Osteoblast (primary cell): ENCODE results near the gene CYB5R4. TPM values are rescaled to one million over a fixed set of nuclear protein-coding genes. Genes with fewer than 3 reads are reported as not detected.

Experiments used
- DNase-seq: peaks from one replicate; pipeline ENCODE4 v3.0.0; 2011; ENCODE audit warnings: low spot score, mixed read lengths; ENCODE audit not compliant: insufficient read length; ENCODE audit errors: missing footprints
- H2AFZ ChIP-seq: 2 replicates; pipeline ENCODE4 v1.6.0; 2011; ENCODE audit warnings: mild to moderate bottlenecking, low read length
- H3K27ac ChIP-seq: 2 replicates; pipeline ENCODE4 v1.5.1; 2011; ENCODE audit warnings: mild to moderate bottlenecking, low read depth, low read length, moderate library complexity
- H3K27me3 ChIP-seq: 2 replicates; pipeline ENCODE4 v1.6.0; 2012; ENCODE audit warnings: mild to moderate bottlenecking, control low read depth, inconsistent platforms, low read length, moderate library complexity; ENCODE audit not compliant: insufficient read depth
- H3K36me3 ChIP-seq: 2 replicates; pipeline ENCODE4 v1.5.1; 2011; ENCODE audit warnings: mild to moderate bottlenecking, low read length, control low read depth, moderate library complexity; ENCODE audit not compliant: insufficient read depth
- H3K4me1 ChIP-seq: 2 replicates; pipeline ENCODE4 v1.5.1; 2011; ENCODE audit warnings: mild to moderate bottlenecking, low read length, control low read depth, moderate library complexity; ENCODE audit not compliant: insufficient read depth
- H3K4me2 ChIP-seq: 2 replicates; pipeline ENCODE4 v1.6.0; 2011; ENCODE audit warnings: mild to moderate bottlenecking, low read length; ENCODE audit not compliant: insufficient read depth
- H3K4me3 ChIP-seq: fragments of 200-600 bp; sonication (generic); 3 replicates; pipeline ENCODE4 v1.5.1; 2012; ENCODE audit warnings: mild to moderate bottlenecking, low read length, inconsistent platforms; ENCODE audit not compliant: insufficient read depth
- H3K79me2 ChIP-seq: 2 replicates; pipeline ENCODE4 v1.6.0; 2012; ENCODE audit warnings: mild to moderate bottlenecking, low read length, control low read depth, inconsistent platforms; ENCODE audit not compliant: insufficient read depth
- H3K9me3 ChIP-seq: 2 replicates; pipeline ENCODE4 v1.5.1; 2011; ENCODE audit warnings: low read depth, low read length, control low read depth
- H4K20me1 ChIP-seq: 2 replicates; pipeline ENCODE4 v1.6.0; 2012; ENCODE audit warnings: mild to moderate bottlenecking, low read length, control low read depth; ENCODE audit not compliant: insufficient read depth
- total RNA-seq: library from RNA; depleted of rRNA; stranded (reverse); fragments of >200 nt; gene quantifications from 2 replicates; pipeline ENCODE4 v1.2.3, GENCODE V29; 2012
- TF ChIP-seq, protein P1 (sequence below): IDR thresholded peaks from 2 replicates; pipeline ENCODE4 v1.5.1; 2011; ENCODE audit warnings: mild to moderate bottlenecking, low read depth, low read length, moderate library complexity; ENCODE audit errors: extremely low read depth

The CYB5R4 gene
- total RNA-seq, 1 donor, result 6.9 TPM

DNA sequence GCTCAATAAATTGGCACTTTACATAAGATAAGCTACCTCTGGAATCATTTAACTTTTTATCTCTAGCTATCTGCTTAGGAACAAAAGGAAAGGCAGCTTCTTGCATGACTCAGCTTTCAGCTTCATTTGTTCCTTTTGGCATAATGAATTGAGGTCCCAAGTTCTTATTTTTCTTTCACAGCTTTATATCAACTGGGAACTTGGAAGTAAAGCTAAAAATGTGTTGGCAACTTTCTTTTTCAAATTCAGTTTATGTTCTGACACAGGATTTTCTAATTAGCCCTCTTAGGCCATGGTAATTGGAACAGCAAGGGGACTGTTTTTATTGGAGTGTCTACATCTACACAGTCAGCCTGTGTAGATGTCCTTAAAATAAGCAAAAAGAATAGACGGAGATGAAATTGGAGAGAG, 118.8 kb downstream of the CYB5R4 start:
- H3K4me1 ChIP-seq, result peaks cover 7% of the 10 kb centered on the region
- H3K9me3 ChIP-seq, result no peaks in the 10 kb centered on the region
- no peak overlapping the region for H3K4me3 ChIP-seq
- TF ChIP-seq, protein P1, sequence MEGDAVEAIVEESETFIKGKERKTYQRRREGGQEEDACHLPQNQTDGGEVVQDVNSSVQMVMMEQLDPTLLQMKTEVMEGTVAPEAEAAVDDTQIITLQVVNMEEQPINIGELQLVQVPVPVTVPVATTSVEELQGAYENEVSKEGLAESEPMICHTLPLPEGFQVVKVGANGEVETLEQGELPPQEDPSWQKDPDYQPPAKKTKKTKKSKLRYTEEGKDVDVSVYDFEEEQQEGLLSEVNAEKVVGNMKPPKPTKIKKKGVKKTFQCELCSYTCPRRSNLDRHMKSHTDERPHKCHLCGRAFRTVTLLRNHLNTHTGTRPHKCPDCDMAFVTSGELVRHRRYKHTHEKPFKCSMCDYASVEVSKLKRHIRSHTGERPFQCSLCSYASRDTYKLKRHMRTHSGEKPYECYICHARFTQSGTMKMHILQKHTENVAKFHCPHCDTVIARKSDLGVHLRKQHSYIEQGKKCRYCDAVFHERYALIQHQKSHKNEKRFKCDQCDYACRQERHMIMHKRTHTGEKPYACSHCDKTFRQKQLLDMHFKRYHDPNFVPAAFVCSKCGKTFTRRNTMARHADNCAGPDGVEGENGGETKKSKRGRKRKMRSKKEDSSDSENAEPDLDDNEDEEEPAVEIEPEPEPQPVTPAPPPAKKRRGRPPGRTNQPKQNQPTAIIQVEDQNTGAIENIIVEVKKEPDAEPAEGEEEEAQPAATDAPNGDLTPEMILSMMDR, result no peak
- no peaks in the 10 kb centered on the region for H3K79me2 ChIP-seq
- no peak overlapping the region for H3K4me2 ChIP-seq
- no peak for DNase-seq
- no peaks in the 10 kb centered on the region for H3K27me3 ChIP-seq
- H2AFZ ChIP-seq, result peak overlapping the region; percentile 38
- no peak overlapping the region for H3K27ac ChIP-seq
- no peaks in the 10 kb centered on the region for H3K36me3 ChIP-seq
- H4K20me1 ChIP-seq, result no peaks in the 10 kb centered on the region

DNA sequence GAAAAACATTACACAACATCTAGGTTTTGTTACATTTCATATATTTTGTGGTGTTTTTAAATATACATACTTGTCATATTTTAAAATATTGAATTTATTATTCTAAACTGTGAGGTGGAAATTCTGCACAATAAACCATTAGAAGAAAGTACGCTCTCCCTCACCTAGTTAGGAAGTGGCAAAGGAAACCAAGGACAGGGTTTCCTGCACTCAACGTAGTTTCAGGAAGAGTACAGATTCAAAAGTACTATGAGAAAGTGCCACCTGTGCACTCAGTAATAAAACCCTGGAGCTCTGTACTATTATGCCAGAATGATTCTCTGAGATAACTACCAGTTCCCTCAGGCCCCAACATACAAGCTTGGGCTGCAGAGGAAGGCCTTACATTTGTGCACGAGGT, 119.5 kb downstream of the CYB5R4 start:
- no peak overlapping the region for H3K4me2 ChIP-seq
- DNase-seq, result no peak
- no peak overlapping the region for H3K27ac ChIP-seq
- no peaks in the 10 kb centered on the region for H3K36me3 ChIP-seq
- H3K9me3 ChIP-seq, result no peaks in the 10 kb centered on the region
- no peaks in the 10 kb centered on the region for H3K79me2 ChIP-seq
- TF ChIP-seq, protein P1, result no peak
- H3K27me3 ChIP-seq, result no peaks in the 10 kb centered on the region
- no peak overlapping the region for H2AFZ ChIP-seq
- peaks cover 7% of the 10 kb centered on the region for H3K4me1 ChIP-seq
- no peaks in the 10 kb centered on the region for H4K20me1 ChIP-seq
- H3K4me3 ChIP-seq, result no peak overlapping the region

DNA sequence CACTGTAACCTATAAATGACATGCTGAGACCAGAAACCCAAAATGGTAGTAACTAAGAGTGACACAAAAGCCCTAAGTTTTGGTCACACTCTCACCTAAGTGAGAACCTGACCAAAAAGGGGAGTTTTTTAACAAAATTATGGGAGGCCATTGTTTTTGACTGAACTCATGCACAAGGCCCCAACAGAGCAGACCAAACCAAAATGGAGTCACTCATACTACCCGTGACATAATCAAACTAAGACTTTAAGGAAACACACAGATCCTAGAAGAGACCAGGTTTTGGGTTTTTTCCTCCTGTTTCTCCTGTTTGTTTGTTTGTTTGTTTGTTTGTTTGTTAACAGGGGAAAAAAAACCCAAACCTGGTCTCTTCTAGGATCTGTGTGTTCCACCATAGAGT, 124.9 kb downstream of the CYB5R4 start:
- no peak for DNase-seq
- H3K4me3 ChIP-seq, result no peak overlapping the region
- H4K20me1 ChIP-seq, result no peaks in the 10 kb centered on the region
- no peaks in the 10 kb centered on the region for H3K27me3 ChIP-seq
- H3K9me3 ChIP-seq, result no peaks in the 10 kb centered on the region
- TF ChIP-seq, protein P1, result no peak
- H2AFZ ChIP-seq, result no peak overlapping the region
- no peak overlapping the region for H3K4me2 ChIP-seq
- H3K79me2 ChIP-seq, result no peaks in the 10 kb centered on the region
- no peaks in the 10 kb centered on the region for H3K36me3 ChIP-seq
- no peak overlapping the region for H3K27ac ChIP-seq
- peaks cover 7% of the 10 kb centered on the region for H3K4me1 ChIP-seq

DNA sequence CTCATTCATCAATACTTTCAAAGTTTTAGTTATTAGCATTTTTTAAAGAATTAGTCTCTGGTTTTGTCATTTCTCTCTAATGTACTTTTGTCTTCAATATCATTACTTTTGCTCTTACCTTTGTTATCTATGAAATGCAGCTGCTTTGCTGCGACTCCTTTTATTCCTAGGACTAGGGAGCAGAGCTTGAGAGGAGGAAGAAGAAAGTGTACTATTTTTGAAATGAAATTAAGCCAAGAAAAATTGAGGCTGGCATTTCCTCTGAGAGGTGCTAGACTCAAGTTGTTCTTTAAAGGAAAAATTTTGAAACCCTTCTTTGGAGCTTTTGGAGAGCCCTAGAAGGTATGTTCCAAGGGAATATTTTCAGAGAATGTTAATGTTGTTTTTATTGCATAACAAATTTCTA, 125.8 kb downstream of the CYB5R4 start:
- Histone ChIP-seq H3K4me1 (peaks cover 7% of the 10 kb centered on the region), H3K36me3 (no peaks in the 10 kb centered on the region), H3K4me3 (no peak overlapping the region), H3K79me2 (no peaks in the 10 kb centered on the region), H3K27me3 (no peaks in the 10 kb centered on the region), H2AFZ (no peak overlapping the region), H3K27ac (no peak overlapping the region), H4K20me1 (no peaks in the 10 kb centered on the region), H3K9me3 (no peaks in the 10 kb centered on the region), H3K4me2 (no peak overlapping the region)
- TF ChIP-seq, protein P1, result no peak
- DNase-seq, result no peak
